Fibroblast of lung (primary cell): Measurements from ENCODE around the gene GRIK4. TPM values are rescaled to one million over a fixed set of nuclear protein-coding genes. Genes with fewer than 3 reads are reported as not detected.

ENCODE experiments used
- DNase-seq, 2 donors: peaks; one replicate each; pipeline versions ENCODE4 v3.0.0 to v3.0.0-alpha.2; 2010; ENCODE audit warnings: low read depth in 2 of 2
- H2AFZ ChIP-seq: 2 replicates; pipeline ENCODE4 v1.5.1; 2012; ENCODE audit warnings: low read length, control low read depth, inconsistent platforms
- H3K27ac ChIP-seq: 2 replicates; pipeline ENCODE4 v1.5.1; 2011; ENCODE audit warnings: low read length, control low read depth; ENCODE audit not compliant: insufficient read depth
- H3K27me3 ChIP-seq: 2 replicates; pipeline ENCODE4 v1.5.1; 2011; ENCODE audit warnings: mild to moderate bottlenecking, low read length; ENCODE audit not compliant: control insufficient read depth, insufficient read depth
- H3K36me3 ChIP-seq: 2 replicates; pipeline ENCODE4 v1.5.1; 2011; ENCODE audit warnings: low read length; ENCODE audit not compliant: control insufficient read depth, insufficient read depth
- H3K4me1 ChIP-seq: 2 replicates; pipeline ENCODE4 v1.5.1; 2011; ENCODE audit warnings: low read length; ENCODE audit not compliant: control insufficient read depth, insufficient read depth; ENCODE audit errors: extremely low read depth
- H3K4me2 ChIP-seq: 2 replicates; pipeline ENCODE4 v1.5.1; 2011; ENCODE audit warnings: low read length, control low read depth; ENCODE audit not compliant: insufficient read depth; ENCODE audit errors: extremely low read depth
- H3K4me3 ChIP-seq, 4 experiments: fragments of 200-600 bp in 1 of 4; sonication (generic) in 1 of 4; replicated peaks in 1 of 4; 2 replicates each; pipeline ENCODE4 v1.5.1; 2011 to 2016; ENCODE audit warnings: low read length in 4 of 4, low read depth in 3 of 4, mild to moderate bottlenecking in 3 of 4, control low read depth in 2 of 4, inconsistent platforms in 1 of 4, mixed read lengths in 1 of 4; ENCODE audit not compliant: insufficient read depth in 1 of 4; ENCODE audit errors: control extremely low read depth in 1 of 4
- H3K79me2 ChIP-seq: 2 replicates; pipeline ENCODE4 v1.5.1; 2012; ENCODE audit warnings: mild to moderate bottlenecking, low read length, inconsistent platforms; ENCODE audit not compliant: control insufficient read depth, insufficient read depth
- H3K9ac ChIP-seq: 2 replicates; pipeline ENCODE4 v1.5.1; 2011; ENCODE audit warnings: mild to moderate bottlenecking, low read length, control low read depth; ENCODE audit not compliant: insufficient read depth
- H3K9me3 ChIP-seq: 2 replicates; pipeline ENCODE4 v1.5.1; 2012; ENCODE audit warnings: low read depth, low read length; ENCODE audit not compliant: control insufficient read depth, insufficient read depth
- H4K20me1 ChIP-seq: 2 replicates; pipeline ENCODE4 v1.5.1; 2011; ENCODE audit warnings: low read length; ENCODE audit not compliant: control insufficient read depth, insufficient read depth; ENCODE audit errors: extremely low read depth
- CTCF ChIP-seq, 2 donors: IDR thresholded peaks in 1 of 2; conservative IDR thresholded peaks in 1 of 2; 1 replicate in 1 of 2; 2 replicates in 1 of 2; pipeline ENCODE4 v1.5.1; 2011 to 2012; ENCODE audit warnings: low read length in 2 of 2, control low read depth in 1 of 2, inconsistent platforms in 1 of 2, low read depth in 1 of 2, mild to moderate bottlenecking in 1 of 2
- EZH2 ChIP-seq: IDR thresholded peaks from 2 replicates; pipeline ENCODE4 v1.5.1; 2012; ENCODE audit warnings: low read length, control low read depth, mild to moderate bottlenecking; ENCODE audit errors: missing control alignments
- polyA plus RNA-seq, 2 donors: library from polyadenylated mRNA; depleted of rRNA in 1 of 2; stranded (reverse) in 1 of 2; unstranded in 1 of 2; fragments of >200 nt; gene quantifications; 2 replicates each; pipeline ENCODE4 v1.2.1, GENCODE V29; 2011 to 2012; ENCODE audit warnings: missing spikeins in 1 of 2
- total RNA-seq: library from RNA; depleted of rRNA; stranded (reverse); fragments of >200 nt; gene quantifications from 2 replicates; pipeline ENCODE4 v1.2.1, GENCODE V29; 2014

GRIK4 gene
- total and polyA plus RNA-seq, 2 donors (not counting 1 experiment from before 2014, with no cell fraction given) = 0.17 to 1.5 TPM

GRCh38 chr11:120703358-120704152 is 192.0 kb downstream of the GRIK4 start:
- Histone ChIP-seq H3K36me3 (no peaks in the 10 kb centered on the region), H3K79me2 (no peaks in the 10 kb centered on the region)

GRCh38 chr11:120704256-120704750 is 192.8 kb downstream of the GRIK4 start:
- H3K4me1 ChIP-seq = no peaks in the 10 kb centered on the region
- H3K27ac ChIP-seq = no peak overlapping the region
- TF ChIP-seq EZH2 = no peak
- no peak for TF ChIP-seq CTCF (conservative IDR thresholded peaks at IDR 0.05 in 1 of 2, IDR thresholded peaks at IDR 0.05 in 1 of 2; ENCODE audit: low read depth in 1 of 2, low read length in 2 of 2)
- no peaks in the 10 kb centered on the region for H3K79me2 ChIP-seq
- no peaks in the 10 kb centered on the region for H3K9me3 ChIP-seq
- no peaks in the 10 kb centered on the region for H3K36me3 ChIP-seq
- H3K27me3 ChIP-seq = no peaks in the 10 kb centered on the region
- H3K4me3 ChIP-seq = no peak overlapping the region
- no peak overlapping the region for H3K4me2 ChIP-seq
- no peak overlapping the region for H3K9ac ChIP-seq
- no peak for DNase-seq
- H4K20me1 ChIP-seq = no peaks in the 10 kb centered on the region
- no peak overlapping the region for H2AFZ ChIP-seq

More at GRCh38 chr11:120703358-120704152, 192.0 kb downstream of the GRIK4 start:
- no peak overlapping the region for H3K9ac ChIP-seq
- no peaks in the 10 kb centered on the region for H3K9me3 ChIP-seq
- H3K4me1 ChIP-seq = no peaks in the 10 kb centered on the region
- H2AFZ ChIP-seq = no peak overlapping the region
- H3K4me2 ChIP-seq = no peak overlapping the region
- no peak for DNase-seq
- no peak overlapping the region for H3K4me3 ChIP-seq
- H3K27ac ChIP-seq = no peak overlapping the region
- TF ChIP-seq EZH2 = no peak
- TF ChIP-seq CTCF (conservative IDR thresholded peaks at IDR 0.05 in 1 of 2, IDR thresholded peaks at IDR 0.05 in 1 of 2; ENCODE audit: low read depth in 1 of 2, low read length in 2 of 2) = no peak
- no peaks in the 10 kb centered on the region for H3K27me3 ChIP-seq
- H4K20me1 ChIP-seq = no peaks in the 10 kb centered on the region

GRCh38 chr11:120706257-120706656 is 194.7 kb downstream of the GRIK4 start:
- H4K20me1 ChIP-seq = no peaks in the 10 kb centered on the region
- no peak overlapping the region for H2AFZ ChIP-seq
- no peaks in the 10 kb centered on the region for H3K79me2 ChIP-seq
- H3K4me1 ChIP-seq = peaks cover 8% of the 10 kb centered on the region
- no peak overlapping the region for H3K9ac ChIP-seq
- DNase-seq = no peak
- H3K27me3 ChIP-seq = no peaks in the 10 kb centered on the region
- no peak overlapping the region for H3K4me3 ChIP-seq
- no peaks in the 10 kb centered on the region for H3K36me3 ChIP-seq
- no peaks in the 10 kb centered on the region for H3K9me3 ChIP-seq
- TF ChIP-seq EZH2 (no peak), CTCF (conservative IDR thresholded peaks at IDR 0.05 in 1 of 2, IDR thresholded peaks at IDR 0.05 in 1 of 2; ENCODE audit: low read depth in 1 of 2, low read length in 2 of 2) (no peak)
- no peak overlapping the region for H3K4me2 ChIP-seq
- no peak overlapping the region for H3K27ac ChIP-seq
